ENCODE results near the gene OR8D2. TPM values are rescaled to one million over a fixed set of nuclear protein-coding genes. Genes with fewer than 3 reads are reported as not detected.

OR8D2 gene
- total RNA-seq, 1 experiment from 2014 or later = not detected

- ChIA-PET CTCF (no interaction called here), POLR2A (ENCODE audit: unreplicated experiment) (no interaction called here)
- Histone ChIP-seq H3K79me2 (ENCODE audit: low read length) (no peaks in the 10 kb centered on the region), H3F3A (ENCODE audit: low read length, unreplicated experiment) (no peaks in the 10 kb centered on the region), H3K9me2 (replicated peaks; ENCODE audit: low read length) (no peaks in the 10 kb centered on the region), H3K36me3 (ENCODE audit: low read depth, low read length) (no peaks in the 10 kb centered on the region), H3K4me3 (ENCODE audit: low read length) (no peak overlapping the region), H3K4me2 (ENCODE audit: low read length) (no peak overlapping the region), H3K27ac (ENCODE audit: low read length) (no peak overlapping the region), H3K4me1 (ENCODE audit: insufficient read depth, low read length) (no peaks in the 10 kb centered on the region), H3K9ac (ENCODE audit: low read length) (no peak overlapping the region), H4K20me1 (ENCODE audit: low read length) (no peaks in the 10 kb centered on the region), H2AFZ (ENCODE audit: low read length) (no peak overlapping the region), H3K27me3 (ENCODE audit: low read length) (peaks cover 37% of the 10 kb centered on the region; the same call in 1 of the 2 replicates), H3K9me3 (ENCODE audit: low read length) (no peaks in the 10 kb centered on the region)
- no peak for TF ChIP-seq EZH2phosphoT487 (IDR thresholded peaks at IDR 0.05; ENCODE audit: borderline replicate concordance, low read length)
- no peak for TF ChIP-seq EZH2 (IDR thresholded peaks at IDR 0.05; ENCODE audit: low read length, unreplicated experiment)
- TF ChIP-seq CTCF (conservative IDR thresholded peaks at IDR 0.05; ENCODE audit: low read depth, low read length) = no peak
- ATAC-seq (no peak), DNase-seq (no peak)
- intact Hi-C loops (cut with micrococcal nuclease) = no loop called here
- no TSS peak for BruUV-seq (replicated peaks)
Measured at GRCh38 chr11:124322356-124322755, 2.4 kb upstream of the OR8D2 start.

GRCh38 chr11:124315052-124315451 is 4.9 kb downstream of the OR8D2 start:
- no peaks in the 10 kb centered on the region for H3K9me3 ChIP-seq (ENCODE audit: low read length)
- ATAC-seq = peak; percentile 77
- H3K27me3 ChIP-seq (ENCODE audit: low read length) = peaks cover 12% of the 10 kb centered on the region; the same call in 1 of the 2 replicates
- TF ChIP-seq CTCF (conservative IDR thresholded peaks at IDR 0.05; ENCODE audit: low read depth, low read length) (no peak), EZH2phosphoT487 (IDR thresholded peaks at IDR 0.05; ENCODE audit: borderline replicate concordance, low read length) (no peak)
- CTCF ChIA-PET = no interaction called here
- POLR2A ChIA-PET (ENCODE audit: unreplicated experiment) = no interaction called here
- H2AFZ ChIP-seq (ENCODE audit: low read length) = no peak overlapping the region
- no peaks in the 10 kb centered on the region for H3K79me2 ChIP-seq (ENCODE audit: low read length)
- no peaks in the 10 kb centered on the region for H3F3A ChIP-seq (ENCODE audit: low read length, unreplicated experiment)
- intact Hi-C loops (cut with micrococcal nuclease) = no loop called here
- no peak overlapping the region for H3K4me3 ChIP-seq (ENCODE audit: low read length)
- H3K27ac ChIP-seq (ENCODE audit: low read length) = no peak overlapping the region
- H3K36me3 ChIP-seq (ENCODE audit: low read depth, low read length) = no peaks in the 10 kb centered on the region
- peak; percentile 68 for DNase-seq
- H3K4me2 ChIP-seq (ENCODE audit: low read length) = no peak overlapping the region
- H3K9ac ChIP-seq (ENCODE audit: low read length) = no peak overlapping the region
- no peaks in the 10 kb centered on the region for H3K9me2 ChIP-seq (replicated peaks; ENCODE audit: low read length)
- no peaks in the 10 kb centered on the region for H4K20me1 ChIP-seq (ENCODE audit: low read length)
- no TSS peak for BruUV-seq (replicated peaks)
- peaks cover 16% of the 10 kb centered on the region for H3K4me1 ChIP-seq (ENCODE audit: insufficient read depth, low read length)

- Histone ChIP-seq H3K4me3 (ENCODE audit: low read length) (no peak within 1 kb of the TSS), H3K4me1 (ENCODE audit: insufficient read depth, low read length) (peaks cover 16% of the 10 kb centered on the region), H3K79me2 (ENCODE audit: low read length) (no peaks in the 10 kb centered on the region), H3K9me2 (replicated peaks; ENCODE audit: low read length) (no peaks in the 10 kb centered on the region), H3K27me3 (ENCODE audit: low read length) (peaks cover 12% of the 10 kb centered on the region; the same call in 1 of the 2 replicates), H2AFZ (ENCODE audit: low read length) (no peak within 1 kb of the TSS), H3K9ac (ENCODE audit: low read length) (no peak within 1 kb of the TSS), H3K4me2 (ENCODE audit: low read length) (no peak within 1 kb of the TSS), H3K36me3 (ENCODE audit: low read depth, low read length) (no peaks in the 10 kb centered on the region), H4K20me1 (ENCODE audit: low read length) (no peaks in the 10 kb centered on the region), H3K27ac (ENCODE audit: low read length) (no peak within 1 kb of the TSS), H3F3A (ENCODE audit: low read length, unreplicated experiment) (no peaks in the 10 kb centered on the region), H3K9me3 (ENCODE audit: low read length) (no peaks in the 10 kb centered on the region)
- intact Hi-C loops (cut with micrococcal nuclease) = no loop called here
- ChIA-PET POLR2A (ENCODE audit: unreplicated experiment) (no interaction called here), CTCF (no interaction called here)
- DNase-seq = no peak
- BruUV-seq (replicated peaks) = no TSS peak
- TF ChIP-seq EZH2 (IDR thresholded peaks at IDR 0.05; ENCODE audit: low read length, unreplicated experiment) (no peak), EZH2phosphoT487 (IDR thresholded peaks at IDR 0.05; ENCODE audit: borderline replicate concordance, low read length) (no peak), CTCF (conservative IDR thresholded peaks at IDR 0.05; ENCODE audit: low read depth, low read length) (no peak)
- ATAC-seq = no peak
Measured at GRCh38 chr11:124313849-124314248, 6.1 kb downstream of the OR8D2 start, which contains the start of gene OR8D1. OR8D1 (minus strand) TSS chr11:124313949; CDS start chr11:124310766, 3,183 bp downstream.
